Measurements from ENCODE around the gene PAFAH1B1.
A peak's percentile ranks its signal among the peaks of the same experiment; 100 is the strongest.

Gene PAFAH1B1

GRCh38 chr17:2709183-2709661 lies 115.8 kb downstream of the PAFAH1B1 start:
- DNase-seq (ENCODE audit: low read depth) = peak; percentile 68
- H3K4me3 ChIP-seq (ENCODE audit: low read depth, low read length) = peak overlapping the region; percentile 80
- 0 out of 2 replicates have a peak, but pooled peaks have one; percentile 2 for TF ChIP-seq CTCF (IDR thresholded peaks at IDR 0.05; ENCODE audit: control insufficient read depth, extremely low read depth, insufficient read depth)

- H3K4me3 ChIP-seq (ENCODE audit: low read depth, low read length) = peak overlapping the region; percentile 80
- TF ChIP-seq CTCF (IDR thresholded peaks at IDR 0.05; ENCODE audit: control insufficient read depth, extremely low read depth, insufficient read depth) = no peak
- DNase-seq (ENCODE audit: low read depth) = no peak
Measured at GRCh38 chr17:2710071-2710802, 116.8 kb downstream of the PAFAH1B1 start.

GRCh38 chr17:2710803-2711607 lies 117.6 kb downstream of the PAFAH1B1 start:
- no peak for DNase-seq (ENCODE audit: low read depth)
- TF ChIP-seq CTCF (IDR thresholded peaks at IDR 0.05; ENCODE audit: control insufficient read depth, extremely low read depth, insufficient read depth) = no peak
- peak overlapping the region; percentile 80 for H3K4me3 ChIP-seq (ENCODE audit: low read depth, low read length)

- TF ChIP-seq CTCF (IDR thresholded peaks at IDR 0.05; ENCODE audit: control insufficient read depth, extremely low read depth, insufficient read depth) = no peak
Measured at GRCh38 chr17:2711608-2712299, 118.3 kb downstream of the PAFAH1B1 start, which contains the start of gene CLUH. Gene CLUH (minus strand): TSS chr17:2711764. CDS start chr17:2711661, 103 bp downstream.

GRCh38 chr17:2712300-2713043 lies 119.0 kb downstream of the PAFAH1B1 start:
- peak overlapping the region; percentile 80 for H3K4me3 ChIP-seq (ENCODE audit: low read depth, low read length)
- no peak for TF ChIP-seq CTCF (IDR thresholded peaks at IDR 0.05; ENCODE audit: control insufficient read depth, extremely low read depth, insufficient read depth)
- no peak for DNase-seq (ENCODE audit: low read depth)

More at GRCh38 chr17:2711608-2712299, 118.3 kb downstream of the PAFAH1B1 start, which contains the start of gene CLUH:
- DNase-seq (ENCODE audit: low read depth) = peak; percentile 90
- H3K4me3 ChIP-seq (ENCODE audit: low read depth, low read length) = peak within 1 kb of the TSS; percentile 80

GRCh38 chr17:2713881-2714280 lies 120.4 kb downstream of the PAFAH1B1 start:
- no peak for TF ChIP-seq CTCF (IDR thresholded peaks at IDR 0.05; ENCODE audit: control insufficient read depth, extremely low read depth, insufficient read depth)
- DNase-seq (ENCODE audit: low read depth) = no peak
- no peak overlapping the region for H3K4me3 ChIP-seq (ENCODE audit: low read depth, low read length)
